ENCODE results near the gene SURF6. TPM values are rescaled to one million over a fixed set of nuclear protein-coding genes. Genes with fewer than 3 reads are reported as not detected.

The SURF6 gene
- total and polyA plus RNA-seq, 2 of the 8 experiments (the other 6 are each of a cell fraction or from before 2014, with no cell fraction given): 6.1 to 23.7 TPM

DNA sequence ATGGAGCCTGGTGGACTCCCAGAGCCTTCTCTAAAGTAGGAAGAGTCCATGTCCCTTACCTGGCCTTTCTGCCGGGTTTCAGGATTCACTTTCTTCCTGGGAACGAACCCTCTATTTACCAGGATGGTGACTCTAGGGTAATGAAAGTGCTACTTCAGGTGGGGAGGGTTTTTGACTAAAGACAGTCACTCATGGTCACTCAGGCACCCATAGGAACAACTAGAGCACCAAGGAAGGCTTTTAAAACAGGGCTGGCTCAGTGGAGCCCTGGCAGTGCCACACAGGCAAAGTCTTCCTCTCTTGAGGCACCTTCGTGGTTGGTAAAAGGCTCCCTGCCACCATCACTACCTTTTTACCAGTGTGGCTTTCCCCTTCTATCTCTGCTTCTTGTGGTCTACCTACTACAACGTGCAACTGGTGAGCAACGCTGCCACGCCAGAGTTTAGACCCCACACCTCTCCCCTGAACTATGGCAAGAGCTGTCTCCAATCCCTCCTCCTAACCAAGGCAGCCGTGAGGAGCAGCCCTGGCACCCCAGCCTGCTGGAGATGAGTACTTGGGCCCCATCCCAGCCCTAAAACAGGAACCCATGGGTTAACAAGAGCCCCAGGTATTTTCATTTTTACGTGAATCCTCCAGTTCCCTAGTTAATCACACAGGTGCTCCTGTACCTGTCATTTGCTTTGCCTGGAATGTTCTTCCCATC lies 16.8 kb upstream of the SURF6 start:
- Histone ChIP-seq H3K4me3 (ENCODE audit: extremely low read depth in 1 of 4, insufficient read depth in 2 of 4, low read depth in 3 of 4, low read length in 4 of 4) (no peak overlapping the region), H4K91ac (replicated peaks; ENCODE audit: insufficient read length, low read length) (no peak overlapping the region), H3K23me2 (ENCODE audit: low read depth, low read length) (peaks cover 8% of the 10 kb centered on the region; the same call in 1 of the 2 replicates), H3K56ac (replicated peaks; ENCODE audit: insufficient read length, low read depth, low read length) (no peak overlapping the region), H2BK120ac (replicated peaks; ENCODE audit: low read depth, low read length) (no peak overlapping the region), H3K4me2 (ENCODE audit: insufficient read depth in 1 of 2, low read depth in 2 of 2, low read length in 2 of 2) (no peak overlapping the region), H3K27ac (ENCODE audit: low read depth, low read length) (no peak overlapping the region), H3K79me2 (ENCODE audit: control insufficient read depth in 1 of 2, insufficient read depth in 2 of 2, low read length in 2 of 2) (peaks cover 5 to 34% of the 10 kb centered on the region in 2 experiments), H4K5ac (ENCODE audit: insufficient read length, low read depth, low read length) (no peak overlapping the region), H3K79me1 (ENCODE audit: low read depth, low read length) (no peaks in the 10 kb centered on the region; the same call in 1 of the 2 replicates), H3K9ac (replicated peaks in 1 of 4; ENCODE audit: extremely low read depth in 1 of 4, low read depth in 3 of 4, low read length in 3 of 4) (no peak overlapping the region), H4K20me1 (replicated peaks in 1 of 2; ENCODE audit: control insufficient read depth in 1 of 2, insufficient read depth in 2 of 2, low read length in 2 of 2) (peaks cover 6 to 13% of the 10 kb centered on the region in 2 experiments), H2AFZ (ENCODE audit: low read length) (no peak overlapping the region), H2BK15ac (ENCODE audit: low read length) (no peak overlapping the region), H2BK5ac (ENCODE audit: low read depth, low read length) (no peak overlapping the region), H2AK5ac (ENCODE audit: low read depth, low read length) (no peak overlapping the region), H3K4ac (replicated peaks; ENCODE audit: insufficient read length, low read depth, low read length) (no peak overlapping the region), H3K4me1 (replicated peaks in 1 of 4; ENCODE audit: control insufficient read depth in 3 of 4, insufficient read depth in 4 of 4, low read length in 3 of 4) (peaks cover 0 to 12% (median 5%) of the 10 kb centered on the region in 4 experiments; a peak in 6 of 7 replicates), H3K9me3 (ENCODE audit: insufficient read depth in 2 of 2, low read depth in 1 of 2, low read length in 1 of 2) (no peaks in the 10 kb centered on the region), H2BK12ac (ENCODE audit: low read depth, low read length) (no peak overlapping the region), H2BK20ac (ENCODE audit: low read length) (no peak overlapping the region), H4K8ac (ENCODE audit: extremely low read depth, insufficient read depth, low read length) (no peak overlapping the region), H3K23ac (ENCODE audit: insufficient read length) (no peak overlapping the region), H3K27me3 (replicated peaks in 1 of 4; ENCODE audit: control insufficient read depth in 3 of 4, extremely low read depth in 1 of 4, insufficient read depth in 3 of 4, low read length in 3 of 4) (no peaks in the 10 kb centered on the region), H3K14ac (ENCODE audit: insufficient read length) (no peak overlapping the region), H3K36me3 (ENCODE audit: control insufficient read depth in 2 of 4, insufficient read depth in 4 of 4, low read length in 3 of 4) (peaks cover 20 to 45% (median 39%) of the 10 kb centered on the region in 4 experiments), H3K18ac (ENCODE audit: extremely low read depth, low read length) (no peak overlapping the region)
- FAIRE-seq: no peak
- TF ChIP-seq TAF7 (optimal IDR thresholded peaks at IDR 0.05; ENCODE audit: borderline replicate concordance, low read depth, low read length) (peak; percentile 51), POLR2A (IDR thresholded peaks at IDR 0.05; ENCODE audit: control extremely low read depth in 1 of 2, low read depth in 2 of 2, low read length in 2 of 2) (peak in 1 of 2 experiments; percentile 83; a peak in 2 of 3 replicates), GTF2F1 (IDR thresholded peaks at IDR 0.05; ENCODE audit: borderline replicate concordance, low read depth, low read length) (no peak), SP4 (IDR thresholded peaks at IDR 0.05; ENCODE audit: low read length) (peak; percentile 12; the same call in 1 of the 2 replicates), POLR2AphosphoS5 (IDR thresholded peaks at IDR 0.05; ENCODE audit: low read depth, low read length) (peak; percentile 86; the same call in 1 of the 2 replicates)
- DNase-seq (ENCODE audit: low read depth in 1 of 2, low spot score in 2 of 2): no peak
- ChIA-PET CTCF (ENCODE audit: partially characterized antibody) (interaction anchor here (0.6 to 2.0 kb wide), 7 partner anchors 11 to 134 kb away, joined by 3 to 8 read pairs (median 6); no protein-coding TSS in a partner anchor), POLR2A (ENCODE audit: partially characterized antibody) (interaction anchor here (0.9 to 16.1 kb wide), 14 partner anchors 8 to 322 kb away, joined by 3 to 461 read pairs (median 6); partner anchors contain the start of genes CACFD1, MED22, RPL7A and STKLD1)
- WGBS, 2 experiments (ENCODE audit: extremely low coverage in 1 of 2, insufficient coverage in 1 of 2, insufficient read length in 1 of 2, insufficient replicate concordance in 2 of 2, low coverage in 1 of 2, low lambda C conversion rate in 2 of 2, missing lambda C conversion rate in 1 of 2): 91% methylated on average over 8 of the region's 8 CpGs; no CpG with 5 or more reads in 1 of the 2 experiments
